BJ (cell line): ENCODE data around the gene SORCS2. TPM values are rescaled to one million over a fixed set of nuclear protein-coding genes. Genes with fewer than 3 reads are reported as not detected.

ENCODE experiments used
- CTCF ChIA-PET: fragments of 350-600 bp; formaldehyde crosslinking; extraction: SDS; loops from one replicate; lab custom pipeline; 2021; ENCODE audit warnings: antibody characterized with exemption, inconsistent platforms; lab: Yijun Ruan, JAX
- POLR2A ChIA-PET: fragments of 300-600 bp; sonication (Branson Sonifier 250); formaldehyde crosslinking; extraction: SDS; loops from one replicate; lab custom pipeline; 2021; ENCODE audit warnings: antibody characterized with exemption; lab: Charles Lee
- DNase-seq: peaks from one replicate; pipeline ENCODE4 v3.0.0-alpha.2; 2011; ENCODE audit warnings: low read depth
- H3K27me3 ChIP-seq: 2 replicates; pipeline ENCODE4 v1.6.0; 2011; ENCODE audit warnings: low read length; ENCODE audit not compliant: control insufficient read depth, insufficient read depth
- H3K36me3 ChIP-seq: 2 replicates; pipeline ENCODE4 v1.5.1; 2011; ENCODE audit warnings: low read length; ENCODE audit not compliant: control insufficient read depth, insufficient read depth
- H3K4me3 ChIP-seq: 2 replicates; pipeline ENCODE4 v1.5.1; 2011; ENCODE audit warnings: low read depth, mild to moderate bottlenecking, control low read depth, low read length
- CTCF ChIP-seq: IDR thresholded peaks from 2 replicates; pipeline ENCODE4 v1.5.1; 2011; ENCODE audit warnings: low read depth, mild to moderate bottlenecking, control low read depth, inconsistent platforms, low read length, moderate library complexity; ENCODE audit not compliant: insufficient read depth
- polyA plus RNA-seq: library from polyadenylated mRNA; depleted of rRNA; stranded (reverse); fragments of >200 nt; gene quantifications from 2 replicates; pipeline ENCODE4 v1.2.3, GENCODE V29; 2011

Gene SORCS2
- polyA plus RNA-seq, 1 experiment = 0.63 TPM

- Histone ChIP-seq H3K4me3 (no peak overlapping the region), H3K27me3 (peaks cover 4% of the 10 kb centered on the region), H3K36me3 (no peaks in the 10 kb centered on the region)
- no peak for DNase-seq
- ChIA-PET CTCF (interaction anchor here (1.1 to 1.7 kb wide), 2 partner anchors 8 to 174 kb away, joined by 3 to 6 read pairs; no protein-coding TSS in a partner anchor), POLR2A (no interaction called here)
- no peak for TF ChIP-seq CTCF
These were observed 83.3 kb downstream of the SORCS2 start for GRCh38 chr4:7275490-7276154.

GRCh38 chr4:7276515-7276914 lies 84.2 kb downstream of the SORCS2 start:
- Histone ChIP-seq H3K4me3 (no peak overlapping the region), H3K27me3 (peaks cover 4% of the 10 kb centered on the region), H3K36me3 (no peaks in the 10 kb centered on the region)
- ChIA-PET POLR2A (no interaction called here), CTCF (interaction anchor here (1.1 to 1.7 kb wide), 2 partner anchors 9 to 175 kb away, joined by 3 to 6 read pairs; no protein-coding TSS in a partner anchor)
- no peak for TF ChIP-seq CTCF
- no peak for DNase-seq

- Histone ChIP-seq H3K4me3 (no peak overlapping the region), H3K27me3 (peaks cover 1% of the 10 kb centered on the region; the same call in 1 of the 2 replicates), H3K36me3 (no peaks in the 10 kb centered on the region)
- ChIA-PET CTCF (interaction anchor here (1.4 to 1.9 kb wide), 2 partner anchors 11 to 17 kb away, joined by 5 read pairs; no protein-coding TSS in a partner anchor), POLR2A (no interaction called here)
- TF ChIP-seq CTCF = no peak
- DNase-seq = no peak
These were observed 85.9 kb downstream of the SORCS2 start for GRCh38 chr4:7278071-7278765.

GRCh38 chr4:7278981-7279380 lies 86.6 kb downstream of the SORCS2 start:
- no peak for DNase-seq
- Histone ChIP-seq H3K36me3 (no peaks in the 10 kb centered on the region), H3K4me3 (no peak overlapping the region), H3K27me3 (peaks cover 1% of the 10 kb centered on the region)
- ChIA-PET CTCF (interaction anchor here (1.9 kb wide), 1 partner anchor 18 kb away, joined by 5 read pairs; no protein-coding TSS in a partner anchor), POLR2A (no interaction called here)
- no peak for TF ChIP-seq CTCF

- TF ChIP-seq CTCF = no peak
- no peaks in the 10 kb centered on the region for H3K36me3 ChIP-seq
- peaks cover 1% of the 10 kb centered on the region for H3K27me3 ChIP-seq
- CTCF ChIA-PET = interaction anchor here (1.9 kb wide), 1 partner anchor 19 kb away, joined by 5 read pairs; no protein-coding TSS in a partner anchor
- DNase-seq = no peak
- POLR2A ChIA-PET = no interaction called here
- H3K4me3 ChIP-seq = no peak overlapping the region
These were observed 87.6 kb downstream of the SORCS2 start for GRCh38 chr4:7279902-7280301.
